Glomerular visceral epithelial cell (primary cell): ENCODE data around the gene LOXL4.
A peak's percentile ranks its signal among the peaks of the same experiment; 100 is the strongest.
"Not testable (repeated sequence)": the region's sequence is repeated elsewhere in the genome, so short reads cannot be mapped to it uniquely, and the experiment has no call there.

Source experiments
- DNase-seq: peaks from one replicate; pipeline ENCODE4 v3.0.0-alpha.2; 2016; ENCODE audit errors: extremely low spot score

LOXL4 gene

DNA sequence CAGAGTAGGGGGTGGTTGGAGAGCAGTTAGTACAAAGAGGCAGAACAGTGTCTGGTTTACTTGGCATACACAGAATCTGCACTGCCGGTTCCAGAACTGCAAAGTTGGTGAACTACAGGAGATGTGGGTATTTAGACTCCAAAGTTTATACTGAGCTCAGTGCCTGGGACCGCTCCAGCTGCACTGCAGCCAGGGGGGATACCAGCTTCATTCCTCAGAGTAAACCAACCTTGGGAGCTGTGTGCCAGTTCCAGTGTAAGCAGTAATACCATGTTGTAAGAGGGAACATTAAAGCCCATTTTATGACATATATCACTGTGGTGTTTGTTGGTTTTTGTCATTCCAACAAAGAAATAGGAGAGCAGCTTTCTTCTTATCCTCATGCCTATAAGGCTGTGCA, 23.4 kb downstream of the LOXL4 start:
- no peak for DNase-seq

DNA sequence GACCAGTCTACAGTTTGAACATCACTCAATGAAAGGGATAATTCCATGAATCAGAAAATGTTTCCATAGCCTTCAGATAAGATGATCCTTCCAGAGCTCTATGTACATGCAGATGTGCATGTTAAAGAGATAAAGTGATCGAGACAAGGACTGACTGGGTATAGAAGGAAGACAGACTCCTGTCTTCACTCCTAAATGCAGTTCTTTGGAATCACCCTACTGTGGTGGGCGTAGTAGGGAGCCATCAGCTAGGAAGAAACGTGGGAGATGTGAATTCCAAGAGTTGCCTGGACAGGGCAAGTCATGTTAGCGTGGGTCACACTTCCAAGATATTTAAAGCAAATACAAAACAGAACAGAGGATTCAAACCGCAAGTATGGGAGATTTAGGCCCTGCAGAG, 23.9 kb downstream of the LOXL4 start:
- no peak for DNase-seq

DNA sequence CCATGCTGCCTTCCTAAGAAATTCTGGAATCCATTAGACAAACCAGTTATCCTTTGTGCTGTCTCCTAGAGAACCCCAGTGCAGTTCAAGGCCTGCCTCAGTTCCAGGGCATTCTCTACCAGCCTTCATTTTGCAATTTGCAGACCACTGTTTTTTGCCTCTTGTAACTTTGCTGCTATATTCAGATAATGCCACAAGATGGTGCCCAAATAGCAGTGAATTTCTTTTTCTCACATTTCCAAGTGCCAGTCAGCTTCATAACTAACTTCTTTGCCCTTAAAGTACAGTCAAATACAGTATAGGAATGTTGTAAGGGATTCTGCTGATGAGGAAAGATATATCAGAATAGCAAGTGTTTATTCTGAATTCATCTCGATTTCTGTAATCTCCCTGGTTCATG, 25.2 kb downstream of the LOXL4 start:
- peak; percentile 35 for DNase-seq

DNA sequence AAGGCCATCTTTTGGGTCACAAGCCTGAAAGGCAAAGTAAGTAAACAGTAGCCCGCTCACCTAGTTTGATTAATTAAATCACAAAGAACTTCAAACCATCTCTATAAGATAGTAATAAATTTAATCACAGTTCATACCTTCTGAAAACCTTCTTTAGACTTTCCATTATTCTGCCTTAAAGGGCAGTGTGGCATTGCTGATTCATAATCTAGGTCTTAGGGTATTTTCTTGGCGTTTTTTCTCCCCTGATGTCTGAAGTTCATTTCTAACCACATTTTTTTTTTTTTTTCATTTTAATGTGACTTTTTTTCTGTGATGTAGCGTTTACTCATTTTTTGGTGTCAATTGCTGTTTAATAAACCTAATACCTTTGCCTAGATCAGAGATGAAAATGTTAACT, 27.5 kb downstream of the LOXL4 start:
- DNase-seq, result no peak

DNA sequence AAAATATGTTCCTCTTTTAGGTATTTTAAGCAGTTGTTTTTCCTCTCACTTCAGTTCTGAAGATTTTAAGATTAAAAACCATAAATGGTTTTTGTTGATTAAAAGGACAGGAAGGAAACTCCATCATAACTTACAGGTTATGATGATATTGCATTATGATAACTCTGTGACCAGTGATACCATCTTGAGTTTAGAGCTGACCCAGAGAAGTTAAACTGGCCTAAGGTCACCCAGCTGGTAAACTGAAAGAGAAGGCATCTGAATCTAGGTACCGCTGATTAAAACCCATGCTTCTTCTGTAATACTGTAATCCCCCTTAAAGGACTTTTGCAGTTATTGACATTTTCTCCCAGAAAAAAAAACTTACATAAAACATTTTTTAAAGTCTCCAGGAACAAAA, 29.6 kb downstream of the LOXL4 start:
- no peak for DNase-seq

DNA sequence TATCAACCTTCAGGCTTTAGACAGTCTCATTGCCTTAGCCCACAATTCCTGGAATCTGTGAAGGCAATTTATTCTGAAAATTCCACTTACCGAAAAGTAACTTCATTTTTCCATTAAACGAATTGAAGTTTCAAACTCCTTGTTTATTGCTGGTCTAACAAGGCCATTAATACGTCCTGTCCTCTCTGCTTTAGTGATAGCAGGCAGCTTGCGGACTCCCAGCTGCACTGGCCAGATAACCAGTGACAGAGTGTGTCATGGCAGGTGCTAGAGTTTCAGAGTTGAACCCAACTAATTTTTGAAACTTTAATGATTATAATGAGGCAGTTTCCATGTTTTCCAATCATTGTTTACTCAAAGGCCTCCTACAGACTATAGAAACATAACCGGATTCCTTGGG, 31.1 kb downstream of the LOXL4 start:
- DNase-seq, result no peak

DNA sequence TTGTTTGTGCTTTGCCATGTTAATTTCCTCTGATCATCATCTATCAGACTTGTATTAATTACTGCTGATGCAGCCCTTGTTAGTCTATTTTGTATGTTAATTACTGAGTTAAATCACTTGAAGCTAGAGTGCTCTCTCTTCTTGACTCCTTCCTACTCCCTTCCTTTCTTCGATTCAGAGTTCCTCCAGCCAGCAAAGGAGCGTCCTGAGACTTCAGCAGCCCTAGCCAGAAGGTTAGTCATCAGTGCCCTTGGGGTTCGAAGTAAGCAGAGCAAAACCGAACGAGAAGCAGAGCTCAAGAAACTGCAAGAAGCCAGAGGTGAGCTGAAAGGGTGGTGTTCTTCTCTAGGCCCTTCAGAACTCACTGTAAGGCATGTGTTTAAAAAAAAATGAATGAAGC, 32.1 kb downstream of the LOXL4 start:
- DNase-seq, result no peak

DNA sequence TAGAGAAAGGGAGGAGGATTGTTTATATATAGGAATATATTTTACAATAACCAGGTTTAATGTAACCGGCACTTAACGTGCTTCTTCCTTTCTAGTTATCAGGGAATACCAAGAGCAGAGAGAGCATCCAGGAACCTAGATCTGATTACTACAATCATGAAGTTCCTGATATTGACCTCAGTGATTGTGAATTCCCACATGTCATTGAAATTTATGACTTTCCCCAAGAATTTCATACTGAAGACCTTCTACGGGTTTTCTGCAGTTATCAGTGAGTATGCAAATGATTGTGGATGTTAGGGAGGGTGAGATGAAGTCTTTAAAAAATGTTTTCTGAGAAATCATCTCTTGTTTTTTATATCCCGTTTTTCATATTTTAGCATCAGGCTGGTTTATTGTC, 36.6 kb downstream of the LOXL4 start:
- DNase-seq, result no peak

DNA sequence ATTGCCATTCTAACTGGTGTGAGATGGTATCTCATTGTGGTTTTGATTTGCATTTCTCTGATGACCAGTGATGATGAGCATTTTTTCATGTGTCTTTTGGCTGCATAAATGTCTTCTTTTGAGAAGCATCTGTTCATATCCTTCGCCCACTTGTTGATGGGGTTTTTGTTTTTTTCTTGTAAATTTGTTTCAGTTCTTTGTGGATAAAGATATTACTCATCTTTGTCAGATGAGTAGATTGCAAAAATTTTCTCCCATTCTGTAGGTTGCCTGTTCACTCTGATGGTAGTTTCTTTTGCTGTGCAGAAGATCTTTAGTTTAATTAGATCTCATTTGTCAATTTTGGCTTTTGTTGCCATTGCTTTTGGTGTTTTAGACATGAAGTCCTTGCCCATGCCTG, 39.7 kb downstream of the LOXL4 start:
- DNase-seq, result not testable (repeated sequence)

DNA sequence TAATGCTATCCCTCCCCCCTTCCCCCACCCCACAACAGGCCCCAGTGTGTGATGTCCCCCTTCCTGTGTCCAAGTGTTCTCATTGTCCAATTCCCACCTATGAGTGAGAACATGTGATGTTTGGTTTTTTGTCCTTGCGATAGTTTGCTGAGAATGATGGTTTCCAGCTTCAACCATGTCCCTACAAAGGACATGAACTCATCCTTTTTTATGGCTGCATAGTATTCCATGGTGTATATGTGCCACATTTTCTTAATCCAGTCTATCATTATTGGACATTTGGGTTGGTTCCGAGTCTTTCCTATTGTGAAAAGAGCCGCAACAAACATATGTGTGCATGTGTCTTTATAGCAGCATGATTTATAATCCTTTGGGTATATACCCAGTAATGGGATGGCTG, 40.3 kb downstream of the LOXL4 start:
- not testable (repeated sequence) for DNase-seq

DNA sequence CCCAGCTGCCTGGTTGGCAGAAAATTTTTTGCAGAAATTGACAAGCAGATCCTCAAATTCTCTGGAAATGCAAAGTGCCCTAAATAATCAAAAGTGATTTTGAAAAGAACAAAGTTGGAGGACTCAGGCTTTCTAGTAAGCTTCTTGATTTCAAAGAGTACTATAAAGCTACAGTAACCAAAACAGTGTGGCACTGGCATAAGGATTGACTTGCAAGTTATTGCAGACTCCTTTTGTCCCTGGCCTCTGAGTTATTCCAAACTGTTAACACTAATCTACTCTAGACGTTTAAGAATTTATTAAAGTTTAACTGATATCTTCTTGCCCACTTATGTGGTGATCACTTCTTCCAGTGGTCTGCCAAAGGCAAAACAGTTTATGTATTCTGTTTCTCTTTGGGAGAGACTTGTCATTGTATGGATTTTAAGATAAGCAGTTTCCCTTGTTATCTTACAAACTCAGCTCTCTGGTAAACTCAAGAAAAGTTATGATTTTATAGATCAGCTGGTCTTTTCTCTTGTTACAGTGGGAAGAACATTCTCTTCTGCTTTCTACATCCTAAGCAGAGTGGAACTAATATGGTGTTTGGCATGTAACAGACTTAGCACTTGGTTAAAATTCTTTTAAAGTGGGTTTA, 41.4 kb downstream of the LOXL4 start:
- DNase-seq, result no peak

DNA sequence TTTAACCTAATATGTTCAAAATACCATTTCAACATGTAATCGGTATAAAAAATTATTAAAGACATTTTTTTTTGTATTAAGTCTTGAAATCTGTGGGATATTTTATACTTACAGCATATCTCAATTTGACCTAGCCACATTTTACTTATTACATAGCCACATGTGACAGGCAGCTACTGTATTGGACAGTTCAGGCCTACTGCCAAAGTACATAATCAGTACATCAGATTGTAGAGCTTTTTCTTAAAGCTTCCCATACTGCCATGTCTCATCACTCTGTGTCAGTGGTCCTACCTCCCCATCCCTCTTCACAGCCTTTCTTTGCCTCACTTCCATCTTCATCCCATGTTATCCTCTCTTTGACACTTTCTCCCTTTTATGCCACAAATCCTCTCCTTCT, 43.0 kb downstream of the LOXL4 start:
- DNase-seq, result no peak

DNA sequence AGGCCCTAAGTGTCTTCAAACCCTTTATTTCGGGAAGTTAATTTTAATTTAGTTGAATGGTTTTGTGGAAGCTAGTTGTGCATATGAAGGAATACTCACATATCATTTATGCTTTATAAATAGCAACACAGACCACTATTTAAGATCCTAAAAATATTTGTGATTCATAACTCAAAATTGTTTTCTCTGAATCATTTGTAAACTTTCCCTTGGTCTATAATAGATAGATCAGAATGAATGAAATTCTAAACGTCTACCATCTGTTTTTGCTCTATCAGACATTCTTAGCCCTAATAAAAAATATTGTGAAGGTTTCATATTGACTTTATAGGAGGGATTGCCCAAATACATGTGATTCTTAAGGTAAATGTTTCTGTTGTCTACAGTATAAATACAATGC, 43.5 kb downstream of the LOXL4 start:
- DNase-seq, result no peak

DNA sequence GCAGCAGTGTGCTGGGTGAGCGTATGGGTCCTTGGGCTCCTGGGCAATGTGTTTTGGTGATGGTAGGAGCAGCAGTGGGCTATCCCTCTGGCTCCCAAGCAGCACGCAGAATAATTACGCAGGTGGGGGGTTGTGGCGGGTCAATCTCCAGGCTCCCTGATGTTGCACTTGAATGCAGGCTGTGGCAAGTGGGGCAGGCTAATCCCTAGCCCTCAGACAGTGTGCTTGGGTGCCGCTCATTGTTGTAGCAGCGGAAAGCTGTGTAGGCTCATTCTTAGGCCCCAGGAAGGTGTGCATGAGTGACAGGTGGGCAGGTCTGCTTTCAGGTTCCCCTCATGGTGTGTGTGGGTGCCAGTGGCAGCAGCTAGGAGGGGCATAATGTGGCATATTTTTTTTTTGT, 44.1 kb downstream of the LOXL4 start:
- DNase-seq, result no peak

DNA sequence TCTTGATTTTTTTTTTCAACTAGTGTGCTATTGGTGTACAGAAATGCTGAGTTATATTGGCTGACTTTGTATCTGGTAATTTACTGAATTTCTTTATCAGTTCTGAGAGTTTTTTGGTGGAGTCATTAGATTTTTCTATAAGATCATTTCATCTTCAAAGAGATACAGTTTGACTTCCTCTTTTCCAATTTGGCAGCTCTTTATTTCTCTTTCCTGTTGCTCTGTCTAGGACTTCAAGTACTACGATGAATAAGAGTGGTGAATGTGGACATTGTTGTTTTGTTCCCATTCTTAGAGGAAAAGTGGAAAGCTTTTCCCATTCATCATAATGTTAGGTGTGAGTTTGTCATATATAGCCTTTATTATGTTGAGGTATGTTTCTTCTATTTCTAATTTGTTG, 50.2 kb downstream of the LOXL4 start:
- DNase-seq, result no peak

DNA sequence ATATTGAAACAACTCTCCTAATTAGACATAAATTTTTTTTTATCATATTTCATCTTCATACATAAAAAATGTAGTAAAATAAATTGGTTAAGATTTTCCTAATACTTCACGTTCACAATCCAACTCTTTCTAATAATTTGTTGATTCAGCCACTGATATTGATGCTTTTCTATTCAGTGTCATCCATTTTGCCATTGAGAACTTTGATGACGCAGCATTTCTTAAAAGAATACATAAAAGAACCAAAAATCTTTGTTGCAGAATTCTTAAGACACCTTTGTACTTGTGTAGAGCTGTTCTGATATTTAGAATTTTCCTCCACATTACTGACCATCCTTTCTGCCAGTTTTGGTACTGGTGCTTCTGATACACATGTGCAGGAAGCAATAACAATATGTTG, 52.6 kb downstream of the LOXL4 start:
- no peak for DNase-seq

DNA sequence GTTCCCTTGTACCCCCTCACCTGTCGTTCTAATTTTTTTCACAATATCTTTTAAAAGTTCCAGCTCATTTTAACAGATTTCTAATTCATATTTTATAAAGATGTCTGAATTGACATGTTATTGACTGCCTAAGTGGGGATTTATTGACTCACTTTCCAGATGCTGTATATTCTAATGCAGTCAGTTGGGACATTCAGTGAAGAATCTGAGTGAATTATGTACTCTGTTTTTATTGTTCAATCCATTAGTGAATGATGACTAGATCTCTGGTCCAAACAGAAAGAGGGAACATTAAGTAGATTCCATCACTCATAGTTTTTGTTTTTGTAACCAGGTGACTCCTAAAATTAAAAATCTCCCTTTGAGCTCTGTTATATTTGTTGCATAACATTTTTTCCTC, 54.3 kb downstream of the LOXL4 start:
- DNase-seq, result no peak

DNA sequence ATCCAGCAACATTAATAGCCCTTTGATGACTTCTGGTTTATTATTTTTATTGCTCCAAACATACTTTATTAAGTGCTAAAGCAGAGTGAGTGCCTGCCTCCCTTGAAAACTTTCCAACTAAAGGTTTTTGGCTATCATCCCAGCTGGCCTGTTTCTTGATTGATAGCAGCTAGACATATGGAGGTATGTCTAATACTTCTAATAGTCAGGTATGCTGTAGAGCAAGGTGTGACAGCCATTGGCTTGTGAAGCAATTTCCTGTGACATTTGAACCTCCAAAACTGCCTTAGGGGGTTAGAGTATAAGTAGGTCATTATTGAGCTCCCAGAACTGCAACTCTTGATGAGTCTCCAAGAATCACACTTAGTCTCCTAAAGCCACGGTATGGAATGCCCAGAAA, 55.8 kb downstream of the LOXL4 start:
- DNase-seq, result no peak

DNA sequence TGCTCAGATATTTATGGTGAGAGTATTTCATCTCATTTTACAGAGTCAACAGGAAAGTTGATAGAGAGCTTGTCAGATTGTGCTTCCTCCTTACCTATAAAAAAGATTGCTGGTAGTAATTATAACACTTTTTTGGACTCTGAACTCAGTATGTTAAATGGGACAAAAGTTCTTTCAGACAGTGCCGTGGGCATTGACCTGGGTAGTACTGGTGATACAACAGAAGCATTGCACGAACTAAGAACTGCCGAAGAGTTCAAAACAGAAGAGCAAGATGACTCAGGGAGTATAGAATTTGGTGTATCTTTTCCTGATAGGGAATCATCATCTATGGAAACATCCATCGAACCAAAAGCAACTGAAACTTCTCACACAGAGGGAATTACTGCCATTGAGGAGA, 58.6 kb downstream of the LOXL4 start:
- DNase-seq, result no peak

DNA sequence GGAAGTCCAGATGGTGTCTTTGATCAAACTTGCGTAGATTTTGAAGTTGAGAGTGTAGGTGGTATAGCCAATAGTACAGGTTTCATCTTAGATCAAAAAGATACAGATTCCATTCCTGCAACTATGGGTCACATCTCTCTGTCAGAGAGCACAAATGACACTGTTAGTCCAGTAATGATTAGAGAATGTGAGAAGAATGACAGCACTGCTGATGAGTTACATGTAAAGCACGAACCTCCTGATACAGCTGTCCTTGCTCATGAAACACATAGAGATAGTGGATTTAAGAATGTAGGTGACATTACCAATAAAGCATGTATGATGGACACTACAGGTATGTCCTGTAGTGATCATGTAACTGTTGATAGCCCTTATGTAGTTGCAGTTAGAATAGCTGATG, 59.1 kb downstream of the LOXL4 start:
- no peak for DNase-seq

DNA sequence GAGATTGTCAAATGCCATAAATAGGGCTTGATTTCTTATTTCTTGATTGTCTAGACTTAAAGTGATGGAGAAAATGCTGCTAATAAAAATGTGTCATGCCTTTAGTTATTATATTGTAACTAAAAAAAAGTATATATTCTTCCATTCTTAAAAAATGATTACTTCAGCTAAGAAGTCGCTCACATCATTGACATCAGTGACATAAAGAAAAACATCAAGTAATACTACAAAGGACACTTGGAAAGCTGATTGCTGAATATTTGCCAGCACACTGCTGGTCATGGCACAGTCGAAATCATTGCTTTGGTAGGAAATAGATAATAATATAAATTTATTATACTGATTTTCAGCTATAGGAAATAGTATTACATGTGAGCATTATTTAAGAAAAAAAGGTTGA, 62.6 kb downstream of the LOXL4 start:
- no peak for DNase-seq

DNA sequence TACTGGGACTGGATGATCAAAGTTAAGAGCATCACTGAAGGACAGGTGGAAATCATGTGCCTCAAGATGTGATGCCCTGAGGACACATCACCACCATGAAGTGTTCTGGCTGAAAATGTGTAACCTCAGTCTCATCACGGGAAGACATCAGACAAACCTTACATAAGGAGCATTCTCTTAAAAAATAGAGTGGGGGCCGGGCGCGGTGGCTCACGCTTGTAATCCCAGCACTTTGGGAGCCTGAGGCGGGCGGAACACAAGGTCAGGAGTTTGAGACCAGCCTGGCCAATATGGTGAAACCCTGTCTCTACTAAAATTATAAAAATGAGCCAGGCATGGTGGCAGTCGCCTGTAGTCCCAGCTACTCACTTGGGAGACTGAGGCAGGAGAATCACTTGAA, 65.6 kb downstream of the LOXL4 start:
- no peak for DNase-seq

DNA sequence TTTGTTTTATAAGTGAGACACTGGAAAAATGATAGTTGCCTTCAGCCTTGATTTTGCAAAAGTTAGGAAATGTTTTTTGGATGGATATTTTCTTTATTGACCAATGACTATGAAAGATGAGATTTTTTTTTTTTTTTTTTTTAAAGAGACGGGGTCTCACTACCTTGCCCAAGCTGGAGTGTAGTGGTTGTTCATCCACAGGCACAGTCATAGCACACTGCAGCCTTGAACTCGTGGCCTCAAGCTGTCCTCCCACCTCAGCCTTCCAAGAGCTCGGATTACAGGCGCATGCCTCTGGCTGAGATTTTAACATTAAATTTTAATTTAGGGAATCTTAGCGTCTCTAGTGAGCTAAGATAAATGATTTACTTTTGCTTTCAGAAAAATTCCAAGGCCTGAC, 66.2 kb downstream of the LOXL4 start:
- DNase-seq, result no peak
